Measurements from ENCODE around the gene ARFRP1.
"Not testable (repeated sequence)": the region's sequence is repeated elsewhere in the genome, so short reads cannot be mapped to it uniquely, and the experiment has no call there.

The ARFRP1 gene

GRCh38 chr20:63672666-63673065, 35.1 kb downstream of the ARFRP1 start:
- no peak overlapping the region for H3K4me3 ChIP-seq (ENCODE audit: low read length)
- no peak for TF ChIP-seq CTCF (conservative IDR thresholded peaks at IDR 0.05; ENCODE audit: low read depth, low read length)
- no peak for DNase-seq (ENCODE audit: low read depth)

- DNase-seq (ENCODE audit: low read depth); H3K4me3 ChIP-seq (ENCODE audit: low read length): not testable (repeated sequence)
Measured at GRCh38 chr20:63671695-63672094, 36.1 kb downstream of the ARFRP1 start.

GRCh38 chr20:63668351-63668750, 39.4 kb downstream of the ARFRP1 start:
- no peak overlapping the region for H3K4me3 ChIP-seq (ENCODE audit: low read length)
- no peak for DNase-seq (ENCODE audit: low read depth)
- no peak for TF ChIP-seq CTCF (conservative IDR thresholded peaks at IDR 0.05; ENCODE audit: low read depth, low read length)

- DNase-seq (ENCODE audit: low read depth), result no peak
- no peak for TF ChIP-seq CTCF (conservative IDR thresholded peaks at IDR 0.05; ENCODE audit: low read depth, low read length)
- H3K4me3 ChIP-seq (ENCODE audit: low read length), result no peak overlapping the region
Measured at GRCh38 chr20:63667858-63668257, 39.9 kb downstream of the ARFRP1 start.

- no peak for TF ChIP-seq CTCF (conservative IDR thresholded peaks at IDR 0.05; ENCODE audit: low read depth, low read length)
- no peak for DNase-seq (ENCODE audit: low read depth)
- no peak overlapping the region for H3K4me3 ChIP-seq (ENCODE audit: low read length)
Measured at GRCh38 chr20:63665708-63666107, 42.1 kb downstream of the ARFRP1 start.

GRCh38 chr20:63664861-63665594, 42.7 kb downstream of the ARFRP1 start:
- DNase-seq (ENCODE audit: low read depth), result no peak
- no peak for TF ChIP-seq CTCF (conservative IDR thresholded peaks at IDR 0.05; ENCODE audit: low read depth, low read length)
- H3K4me3 ChIP-seq (ENCODE audit: low read length), result no peak overlapping the region

GRCh38 chr20:63664143-63664851, 43.5 kb downstream of the ARFRP1 start:
- no peak for TF ChIP-seq CTCF (conservative IDR thresholded peaks at IDR 0.05; ENCODE audit: low read depth, low read length)
- H3K4me3 ChIP-seq (ENCODE audit: low read length), result no peak overlapping the region
- DNase-seq (ENCODE audit: low read depth), result no peak

All from retinal pigment epithelial cell (primary cell).